HG03060 (cell line): ENCODE measurements around the gene C6orf118.

ENCODE experiments used
- ATAC-seq: cut with Tn5 transposase; IDR thresholded peaks from one replicate; pipeline ENCODE4 v1.9.1; 2021; ENCODE audit warnings: low read depth, moderate number of reproducible peaks; ENCODE audit not compliant: unreplicated experiment

C6orf118 gene

GRCh38 chr6:165308926-165309731, at the start of gene C6orf118:
C6orf118 (minus strand) TSS chr6:165309605; CDS start chr6:165309586, 19 bp downstream.
- no peak for ATAC-seq

- no peak for ATAC-seq
Measured at GRCh38 chr6:165345700-165346099, 36.3 kb upstream of the C6orf118 start.

DNA sequence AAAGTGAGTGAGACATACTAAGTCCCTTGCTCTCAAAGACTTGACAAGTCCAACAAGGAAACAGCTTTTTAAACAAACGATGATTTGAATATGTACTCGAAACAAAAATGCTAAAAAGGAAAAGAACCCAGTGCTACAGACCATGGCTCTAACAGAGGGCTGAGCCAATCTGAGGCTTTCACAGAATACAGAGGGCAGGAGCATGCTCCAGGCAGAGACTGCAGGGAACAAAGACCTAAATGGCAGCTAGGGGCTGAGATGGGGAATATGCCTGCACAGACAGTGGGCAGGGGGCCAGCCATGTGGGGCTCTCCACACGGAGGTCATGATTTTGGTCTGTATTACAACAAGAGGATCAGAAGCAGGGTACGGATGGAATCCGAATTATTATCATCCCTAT, 31.1 kb upstream of the C6orf118 start:
- ATAC-seq: no peak

GRCh38 chr6:165325609-165326008, 16.2 kb upstream of the C6orf118 start:
- no peak for ATAC-seq

DNA sequence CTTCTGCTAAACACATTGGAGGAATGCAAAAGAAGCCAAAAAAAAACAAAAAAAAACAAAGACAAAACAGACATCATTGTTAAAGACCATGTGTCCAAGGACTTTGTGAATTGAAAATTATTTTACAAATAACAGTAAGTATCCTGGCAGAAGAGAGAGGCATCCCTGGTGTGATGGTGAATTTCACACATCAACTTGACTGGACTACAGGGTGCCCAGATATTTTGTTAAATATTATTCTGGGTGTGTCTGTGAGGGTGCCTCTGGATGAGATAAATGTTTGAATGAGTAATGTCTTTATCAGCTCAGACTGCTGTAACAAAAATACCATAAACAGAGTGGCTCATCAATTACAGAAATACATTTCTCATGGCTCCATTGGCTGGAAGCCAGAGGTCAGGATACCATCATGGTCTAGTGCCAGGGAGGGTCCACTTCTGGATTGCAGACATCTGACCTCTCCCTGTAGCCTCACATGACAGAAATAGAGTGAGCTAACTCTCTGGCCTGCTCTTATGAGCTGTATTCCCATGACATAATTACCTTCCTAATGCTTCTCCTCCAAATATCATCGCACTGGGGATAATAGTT, 12.2 kb upstream of the C6orf118 start:
- no peak for ATAC-seq

- no peak for ATAC-seq
Measured at GRCh38 chr6:165321150-165321549, 11.7 kb upstream of the C6orf118 start.

DNA sequence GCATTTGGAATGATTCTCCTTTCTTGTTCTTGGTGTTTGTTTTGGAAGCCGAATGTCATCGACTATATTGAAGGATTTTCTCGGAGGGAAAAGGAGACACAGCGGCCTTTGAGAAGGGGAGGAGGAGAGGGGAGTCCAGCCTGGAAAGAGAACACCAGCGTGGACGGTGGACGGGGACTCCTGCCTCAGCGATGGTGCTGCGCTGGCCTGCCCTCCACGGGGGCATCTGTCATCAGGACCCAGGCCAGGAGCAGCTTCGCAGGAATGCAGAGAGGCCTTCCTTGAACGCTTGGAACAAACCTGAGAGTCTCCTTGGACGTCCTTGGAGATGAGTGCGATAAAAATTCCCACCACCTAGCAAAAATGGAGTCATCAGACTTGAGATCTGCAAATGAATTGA, 8.3 kb upstream of the C6orf118 start:
- no peak for ATAC-seq

- ATAC-seq: no peak
Measured at GRCh38 chr6:165306955-165307354, 2.5 kb downstream of the C6orf118 start.

GRCh38 chr6:165301372-165302246, 7.8 kb downstream of the C6orf118 start:
- no peak for ATAC-seq

GRCh38 chr6:165300422-165300936, 8.9 kb downstream of the C6orf118 start:
- ATAC-seq: no peak

- no peak for ATAC-seq
Measured at GRCh38 chr6:165298875-165299274, 10.5 kb downstream of the C6orf118 start.

GRCh38 chr6:165298402-165298801, 11.0 kb downstream of the C6orf118 start:
- no peak for ATAC-seq

DNA sequence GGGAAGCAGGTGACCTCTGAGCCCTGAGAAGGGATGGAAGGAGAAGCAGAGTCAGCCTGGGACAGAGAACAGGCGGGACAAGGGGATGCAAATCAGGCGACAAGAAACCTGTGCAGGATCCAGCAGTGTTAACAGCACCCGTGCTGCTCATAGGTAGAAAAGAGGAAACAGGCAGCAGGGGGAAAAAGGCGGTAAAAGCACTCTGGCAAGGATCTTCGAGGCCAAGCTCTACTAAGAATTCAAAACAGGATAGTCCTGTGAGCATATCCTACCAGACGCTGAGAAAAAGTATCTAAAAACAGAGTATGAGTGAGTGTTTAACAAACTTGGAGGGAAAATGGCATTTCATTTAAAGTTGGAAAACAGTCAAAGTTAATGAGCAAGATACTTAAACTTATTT, 16.7 kb downstream of the C6orf118 start:
- ATAC-seq: no peak

DNA sequence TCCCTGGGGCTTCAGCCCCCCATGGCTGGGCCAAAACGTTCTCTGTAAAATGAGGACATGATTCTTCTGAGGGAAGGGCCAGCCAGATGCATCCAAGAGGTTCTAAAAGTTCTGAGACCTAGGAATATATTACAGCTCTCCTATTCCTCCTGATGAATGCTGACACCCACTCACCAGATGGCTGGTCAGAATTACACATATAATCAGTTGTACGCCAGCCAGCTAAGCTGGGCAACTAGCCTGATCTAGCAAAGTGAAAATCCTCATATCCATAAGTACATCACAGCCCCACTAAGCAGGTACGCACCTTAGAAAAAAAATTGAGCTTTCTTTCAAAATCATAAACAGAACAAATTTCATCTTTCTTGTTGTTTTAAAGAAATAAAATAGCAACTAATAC, 34.8 kb downstream of the C6orf118 start:
- ATAC-seq: no peak

- no peak for ATAC-seq
Measured at GRCh38 chr6:165272585-165272984, 36.8 kb downstream of the C6orf118 start.

GRCh38 chr6:165268987-165269386, 40.4 kb downstream of the C6orf118 start:
- no peak for ATAC-seq

GRCh38 chr6:165266621-165267020, 42.8 kb downstream of the C6orf118 start:
- no peak for ATAC-seq

GRCh38 chr6:165266191-165266590, 43.2 kb downstream of the C6orf118 start:
- no peak for ATAC-seq

DNA sequence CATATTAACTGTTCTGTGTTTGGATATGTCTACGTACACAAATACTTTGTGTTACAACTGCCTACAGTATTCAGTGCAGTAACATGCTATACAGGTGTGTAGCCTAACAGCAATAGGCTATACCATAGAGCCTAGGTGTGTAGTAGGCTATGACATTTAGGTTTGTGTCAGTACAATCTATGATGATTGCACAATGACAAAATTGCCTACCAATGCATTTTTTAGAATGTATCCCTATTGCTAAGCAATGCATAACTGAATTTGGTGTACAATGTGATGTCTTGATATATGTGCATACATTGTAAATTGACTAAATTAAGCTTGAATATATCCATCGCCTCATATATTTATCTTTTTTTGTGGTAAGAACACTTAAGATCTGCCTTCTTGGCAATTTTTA, 48.9 kb downstream of the C6orf118 start:
- ATAC-seq: no peak

DNA sequence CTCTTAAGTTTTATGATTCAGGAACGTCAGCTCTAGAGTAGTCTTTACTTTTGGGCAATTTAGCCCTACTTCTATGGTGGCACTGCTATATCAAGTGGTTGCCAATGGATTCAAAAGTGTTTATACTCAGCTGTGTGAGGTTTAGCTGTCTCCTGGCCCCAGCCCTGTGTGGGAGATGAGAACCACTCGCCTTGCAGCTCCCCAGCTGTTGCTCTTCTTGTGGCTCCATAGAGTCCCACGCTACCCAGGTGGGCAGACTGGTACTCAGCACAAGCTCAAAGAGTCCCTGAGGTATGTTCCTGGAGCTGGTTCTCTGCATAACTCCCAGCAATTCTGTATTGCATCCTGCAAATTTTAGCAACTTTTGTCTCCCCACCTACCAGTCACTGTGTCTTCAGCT, 59.6 kb downstream of the C6orf118 start:
- ATAC-seq: no peak

DNA sequence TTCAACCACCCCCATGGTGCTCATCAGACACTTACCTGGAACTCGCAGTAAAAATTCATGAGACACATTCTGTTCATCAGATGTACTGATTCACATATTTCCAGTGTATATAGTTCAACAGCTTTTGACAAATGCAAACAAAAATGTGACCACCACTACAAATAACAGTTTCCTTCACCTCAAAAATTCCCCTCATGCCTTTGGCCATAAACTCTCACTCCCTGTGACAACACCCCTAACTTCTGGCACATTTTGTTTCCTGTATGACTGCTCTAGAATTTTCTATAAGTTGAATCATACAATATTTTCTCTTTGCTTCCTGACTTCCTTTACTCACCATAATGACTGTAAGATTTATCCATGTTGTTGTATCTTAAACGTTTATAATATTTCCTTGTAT, 63.7 kb downstream of the C6orf118 start:
- ATAC-seq: no peak
